Uterus (tissue), 4 donors: Measurements from ENCODE around the gene NOXO1. TPM values are rescaled to one million over a fixed set of nuclear protein-coding genes. Genes with fewer than 3 reads are reported as not detected.

Source experiments
- DNase-seq, 2 donors: peaks; one replicate each; pipeline ENCODE4 v3.0.0-alpha.2; 2019 to 2020
- H3K27ac ChIP-seq, 2 donors: fragments of 200-600 bp; sonication (generic); 1 replicate in 1 of 2; 2 replicates in 1 of 2; pipeline ENCODE4 v1.5.1; 2016 to 2018
- H3K27me3 ChIP-seq, 2 donors: fragments of 200-600 bp; sonication (generic); one replicate each; pipeline ENCODE4 v1.5.1; 2018 to 2019; ENCODE audit warnings: control low read depth in 1 of 2
- H3K36me3 ChIP-seq, 2 donors: fragments of 200-600 bp; sonication (generic); one replicate each; pipeline ENCODE4 v1.5.1; 2019; ENCODE audit warnings: control low read depth in 1 of 2
- H3K4me1 ChIP-seq, 2 donors: fragments of 200-600 bp; sonication (generic); one replicate each; pipeline ENCODE4 v1.5.1; 2018 to 2019; ENCODE audit warnings: control low read depth in 1 of 2
- H3K4me3 ChIP-seq, 2 donors: fragments of 200-600 bp; sonication (generic); 1 replicate in 1 of 2; 2 replicates in 1 of 2; pipeline ENCODE4 v1.5.1; 2018 to 2019; ENCODE audit warnings: mild to moderate bottlenecking in 1 of 2
- H3K9me3 ChIP-seq, 2 donors: fragments of 200-600 bp; sonication (generic); one replicate each; pipeline ENCODE4 v1.5.1; 2019; ENCODE audit warnings: control low read depth in 1 of 2
- POLR2A ChIP-seq, 2 donors: fragments of 450-650 bp; IDR thresholded peaks; one replicate each; pipeline ENCODE4 v1.6.1; 2016; ENCODE audit warnings: antibody characterized with exemption in 2 of 2, mild to moderate bottlenecking in 1 of 2, moderate library complexity in 1 of 2
- intact Hi-C: fragments of 100-400 bp; cut with DNase I; formaldehyde crosslinking; loops from one replicate; pipeline ENCODE4 v1.15.1; 2023; ENCODE audit warnings: low total_unique reads
- total RNA-seq, 4 donors: library from RNA; depleted of rRNA in 3 of 4; stranded (reverse); fragments of >200 nt in 3 of 4; gene quantifications; one replicate each; pipeline versions ENCODE4 v1.1.0 to v1.2.4, GENCODE V29; 2014 to 2023
- TF ChIP-seq, protein P1 (sequence below), 4 experiments: fragments of 200-600 bp in 2 of 4; fragments of 450-650 bp in 2 of 4; sonication (generic) in 2 of 4; IDR thresholded peaks; one replicate each; pipeline ENCODE4 v1.5.1; 2016 to 2019; ENCODE audit warnings: antibody characterized with exemption in 4 of 4, mild to moderate bottlenecking in 2 of 4, moderate library complexity in 1 of 4
- donor health status: DM: yes; HTN: yes; CAD: no.

The NOXO1 gene
- total RNA-seq, 4 donors from 2014 or later: 1.0 TPM; not detected in 3

DNA sequence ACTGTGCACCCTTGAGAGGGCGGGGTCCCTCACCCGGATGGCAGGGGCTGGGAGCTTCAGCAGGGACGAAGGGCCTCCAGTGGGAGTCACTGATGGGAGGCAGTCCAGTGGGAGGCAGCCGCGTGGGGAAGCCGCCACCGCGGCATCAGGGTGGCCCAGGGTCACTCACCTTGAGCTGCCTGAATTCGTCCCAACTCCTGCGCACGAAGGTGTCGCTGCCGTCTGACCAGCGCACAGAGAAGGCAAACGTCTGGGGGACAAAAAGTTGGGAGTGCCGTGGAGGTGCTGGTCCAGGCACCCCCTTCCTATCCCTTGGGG lies 540 bp downstream of the NOXO1 start:
- Histone ChIP-seq H3K36me3 (no peaks in the 10 kb centered on the region), H3K9me3 (no peaks in the 10 kb centered on the region), H3K27me3 (peaks cover 0 to 14% of the 10 kb centered on the region in 2 donors), H3K4me1 (peaks cover 0 to 8% of the 10 kb centered on the region in 2 donors), H3K27ac (no peak overlapping the region), H3K4me3 (no peak overlapping the region)
- TF ChIP-seq, protein P1, sequence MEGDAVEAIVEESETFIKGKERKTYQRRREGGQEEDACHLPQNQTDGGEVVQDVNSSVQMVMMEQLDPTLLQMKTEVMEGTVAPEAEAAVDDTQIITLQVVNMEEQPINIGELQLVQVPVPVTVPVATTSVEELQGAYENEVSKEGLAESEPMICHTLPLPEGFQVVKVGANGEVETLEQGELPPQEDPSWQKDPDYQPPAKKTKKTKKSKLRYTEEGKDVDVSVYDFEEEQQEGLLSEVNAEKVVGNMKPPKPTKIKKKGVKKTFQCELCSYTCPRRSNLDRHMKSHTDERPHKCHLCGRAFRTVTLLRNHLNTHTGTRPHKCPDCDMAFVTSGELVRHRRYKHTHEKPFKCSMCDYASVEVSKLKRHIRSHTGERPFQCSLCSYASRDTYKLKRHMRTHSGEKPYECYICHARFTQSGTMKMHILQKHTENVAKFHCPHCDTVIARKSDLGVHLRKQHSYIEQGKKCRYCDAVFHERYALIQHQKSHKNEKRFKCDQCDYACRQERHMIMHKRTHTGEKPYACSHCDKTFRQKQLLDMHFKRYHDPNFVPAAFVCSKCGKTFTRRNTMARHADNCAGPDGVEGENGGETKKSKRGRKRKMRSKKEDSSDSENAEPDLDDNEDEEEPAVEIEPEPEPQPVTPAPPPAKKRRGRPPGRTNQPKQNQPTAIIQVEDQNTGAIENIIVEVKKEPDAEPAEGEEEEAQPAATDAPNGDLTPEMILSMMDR (IDR thresholded peaks at IDR 0.05): no peak
- TF ChIP-seq POLR2A (IDR thresholded peaks at IDR 0.05): no peak
- DNase-seq: no peak
- intact Hi-C loops: no loop called here

DNA sequence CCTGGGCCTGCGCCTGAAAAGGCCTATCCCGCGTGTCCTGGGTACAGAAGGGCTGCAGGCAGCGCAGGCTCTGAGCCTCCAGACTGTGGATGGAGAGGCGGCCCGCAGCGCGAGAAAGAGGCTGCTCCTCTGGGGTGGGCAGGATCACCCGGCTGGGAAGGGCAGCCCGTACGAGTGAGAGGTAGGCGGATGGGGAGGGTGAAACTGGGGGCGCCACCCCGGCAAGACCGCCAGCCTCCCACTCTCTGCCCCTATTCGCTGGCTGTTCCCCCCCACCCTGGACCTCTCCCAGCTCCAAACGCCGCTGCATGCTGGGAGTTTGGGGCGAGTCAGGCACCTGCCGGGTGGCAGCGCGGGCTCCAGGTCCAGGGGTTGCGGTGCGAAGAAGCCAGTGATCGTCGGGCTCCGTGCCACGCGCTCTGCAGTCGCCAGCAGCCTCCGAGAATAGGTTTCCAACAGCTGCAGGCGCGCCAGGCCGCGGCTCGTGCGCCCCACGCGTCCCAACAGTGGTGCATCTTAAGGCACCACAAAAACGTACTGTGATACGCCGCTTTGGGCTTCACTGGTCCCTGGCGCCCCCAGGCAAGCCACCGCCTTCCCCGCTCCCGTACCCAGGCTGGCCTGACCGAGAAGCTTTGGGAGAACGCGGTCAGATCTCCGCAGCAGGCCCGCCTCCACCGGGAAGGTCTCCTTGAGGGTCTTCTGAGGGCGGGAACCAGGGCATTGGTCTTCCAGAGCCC lies 1.1 kb downstream of the NOXO1 start:
- H3K27ac ChIP-seq: no peak overlapping the region
- no peak for DNase-seq
- TF ChIP-seq, protein P1 (IDR thresholded peaks at IDR 0.05): no peak
- TF ChIP-seq POLR2A (IDR thresholded peaks at IDR 0.05): no peak
- no peaks in the 10 kb centered on the region for H3K9me3 ChIP-seq
- intact Hi-C loops: no loop called here
- no peak overlapping the region for H3K4me3 ChIP-seq
- H3K36me3 ChIP-seq: no peaks in the 10 kb centered on the region
- peaks cover 0 to 14% of the 10 kb centered on the region in 2 donors for H3K27me3 ChIP-seq
- H3K4me1 ChIP-seq: peaks cover 0 to 6% of the 10 kb centered on the region in 2 donors

DNA sequence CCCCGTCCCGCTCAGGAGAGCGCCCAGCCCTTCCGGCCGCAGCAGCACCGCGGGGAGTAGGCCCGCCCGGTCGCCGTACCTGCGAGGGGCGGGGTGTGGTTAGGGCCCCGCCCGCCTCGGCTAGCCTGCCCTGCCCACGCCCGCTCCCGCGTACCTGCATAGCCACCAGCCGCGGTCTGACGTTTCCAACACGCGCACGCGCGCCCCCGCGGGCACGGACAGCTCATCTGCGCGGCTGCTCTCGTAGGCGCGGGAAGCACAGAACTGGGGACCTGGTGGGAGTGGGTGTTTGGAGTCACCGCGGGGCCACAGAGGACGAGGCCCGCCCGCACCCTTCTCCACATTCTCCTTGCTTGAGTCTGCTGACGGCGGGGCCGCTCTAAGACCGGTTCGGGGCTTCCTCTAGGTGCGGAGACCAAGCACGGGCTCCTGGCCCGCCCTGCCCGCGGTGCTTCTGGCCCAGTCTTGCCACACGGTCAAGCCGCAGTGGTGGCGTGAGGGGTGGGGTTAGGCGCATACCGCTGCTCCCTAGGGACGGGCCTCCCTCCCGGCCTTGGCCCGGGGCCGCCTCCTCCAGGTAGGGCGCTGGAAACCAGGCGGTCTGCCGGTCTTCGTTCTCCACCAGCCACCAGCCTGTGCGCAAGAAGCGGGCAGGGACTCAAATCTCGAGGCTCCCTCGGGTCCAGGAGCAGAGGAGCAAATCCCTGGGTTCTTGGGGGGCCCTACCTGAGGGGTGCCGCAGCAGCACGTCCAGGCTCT lies 1.8 kb downstream of the NOXO1 start:
- no peaks in the 10 kb centered on the region for H3K36me3 ChIP-seq
- no peak overlapping the region for H3K27ac ChIP-seq
- H3K27me3 ChIP-seq: peaks cover 0 to 14% of the 10 kb centered on the region in 2 donors
- DNase-seq: no peak
- TF ChIP-seq POLR2A (IDR thresholded peaks at IDR 0.05): no peak
- TF ChIP-seq, protein P1 (IDR thresholded peaks at IDR 0.05): no peak
- no peaks in the 10 kb centered on the region for H3K4me1 ChIP-seq
- intact Hi-C loops: no loop called here
- no peak overlapping the region for H3K4me3 ChIP-seq
- H3K9me3 ChIP-seq: no peaks in the 10 kb centered on the region

DNA sequence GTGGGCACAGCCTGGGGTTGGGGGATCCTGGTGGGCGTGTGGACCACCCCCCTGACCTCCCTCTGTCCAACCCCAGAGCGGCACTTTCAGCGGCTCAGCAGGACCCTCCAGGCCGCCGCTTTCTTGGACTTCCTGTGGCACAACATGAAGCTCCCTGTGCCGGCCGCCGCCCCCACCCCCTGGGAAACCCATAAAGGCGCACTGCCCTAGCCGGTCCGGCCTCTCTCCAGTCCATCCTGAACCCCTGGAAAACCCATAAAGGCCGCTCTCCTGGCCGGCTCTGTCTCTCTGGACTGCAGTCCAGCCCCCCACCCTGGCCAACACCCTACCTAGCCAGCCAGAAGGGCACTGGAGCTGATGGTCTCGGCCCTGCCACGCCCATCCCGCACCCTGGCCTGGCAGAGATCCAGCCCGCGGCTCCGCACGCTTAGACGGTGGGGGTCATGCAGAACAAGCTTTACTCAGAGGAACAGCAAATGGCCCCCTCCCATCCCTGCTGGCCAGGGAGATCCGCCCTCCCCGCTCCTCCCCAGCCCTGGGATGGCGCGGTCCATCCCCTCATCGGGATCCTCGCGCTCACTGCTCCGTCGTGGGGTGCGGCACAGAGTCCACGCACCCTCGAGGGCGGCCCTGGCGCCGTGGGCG lies 2.7 kb downstream of the NOXO1 start:
- intact Hi-C loops: no loop called here
- H3K9me3 ChIP-seq: no peaks in the 10 kb centered on the region
- no peak overlapping the region for H3K4me3 ChIP-seq
- DNase-seq: no peak
- peaks cover 0 to 14% of the 10 kb centered on the region in 2 donors for H3K27me3 ChIP-seq
- TF ChIP-seq POLR2A (IDR thresholded peaks at IDR 0.05): no peak
- TF ChIP-seq, protein P1 (IDR thresholded peaks at IDR 0.05): no peak
- no peak overlapping the region for H3K27ac ChIP-seq
- no peaks in the 10 kb centered on the region for H3K4me1 ChIP-seq
- H3K36me3 ChIP-seq: no peaks in the 10 kb centered on the region

DNA sequence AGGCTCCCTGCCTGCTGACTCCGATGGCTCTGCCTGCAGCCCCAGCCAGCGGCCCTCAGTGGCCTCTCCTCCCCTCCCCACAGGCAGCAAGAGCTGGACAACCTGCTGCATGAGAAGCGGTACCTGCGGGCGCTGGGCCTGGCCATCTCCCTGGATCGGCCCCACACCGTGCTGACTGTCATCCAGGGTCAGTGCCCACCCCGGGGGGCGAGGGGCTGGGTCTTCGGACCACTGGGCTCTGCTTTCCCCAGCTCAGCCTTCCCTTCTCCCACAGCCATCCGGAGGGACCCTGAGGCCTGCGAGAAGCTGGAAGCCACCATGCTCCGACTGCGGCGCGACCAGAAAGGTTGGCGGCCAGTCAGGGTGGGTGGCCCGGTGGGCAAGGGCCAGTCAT lies 3.4 kb downstream of the NOXO1 start:
- no peak for DNase-seq
- Histone ChIP-seq H3K9me3 (no peaks in the 10 kb centered on the region), H3K27me3 (peaks cover 0 to 14% of the 10 kb centered on the region in 2 donors)

More for the DNA sequence above, 3.4 kb downstream of the NOXO1 start:
- Histone ChIP-seq H3K27ac (no peak overlapping the region), H3K4me1 (peaks cover 0 to 6% of the 10 kb centered on the region in 2 donors), H3K36me3 (no peaks in the 10 kb centered on the region), H3K4me3 (no peak overlapping the region)
- intact Hi-C loops: no loop called here
- TF ChIP-seq, protein P1 (IDR thresholded peaks at IDR 0.05): no peak
- no peak for TF ChIP-seq POLR2A (IDR thresholded peaks at IDR 0.05)
